Activated effector memory CD4-positive, alpha-beta T cell treated with Interleukin-2 at 50 U/mL for 16 hours (primary cell): ENCODE results near the gene SGIP1.
"Not testable (repeated sequence)": the region's sequence is repeated elsewhere in the genome, so short reads cannot be mapped to it uniquely, and the experiment has no call there.

ENCODE experiments used
- DNase-seq: peaks from one replicate; pipeline ENCODE4 v3.0.0-alpha.2; 2020

The SGIP1 gene

GRCh38 chr1:66559517-66559916 is 25.6 kb downstream of the SGIP1 start:
- DNase-seq = no peak

GRCh38 chr1:66562561-66562960 is 28.6 kb downstream of the SGIP1 start:
- DNase-seq = no peak

- no peak for DNase-seq
These were observed 29.3 kb downstream of the SGIP1 start for GRCh38 chr1:66563094-66563800.

GRCh38 chr1:66563941-66564630 is 30.1 kb downstream of the SGIP1 start:
- DNase-seq = no peak

- DNase-seq = no peak
These were observed 36.2 kb downstream of the SGIP1 start for GRCh38 chr1:66570196-66570595.

GRCh38 chr1:66571789-66572188 is 37.8 kb downstream of the SGIP1 start:
- no peak for DNase-seq

GRCh38 chr1:66575739-66576138 is 41.8 kb downstream of the SGIP1 start:
- no peak for DNase-seq

GRCh38 chr1:66576645-66577044 is 42.7 kb downstream of the SGIP1 start:
- no peak for DNase-seq

GRCh38 chr1:66578841-66579240 is 44.9 kb downstream of the SGIP1 start:
- DNase-seq = no peak

- no peak for DNase-seq
These were observed 46.1 kb downstream of the SGIP1 start for GRCh38 chr1:66580081-66580480.

- no peak for DNase-seq
These were observed 49.1 kb downstream of the SGIP1 start for GRCh38 chr1:66583021-66583420.

- DNase-seq = no peak
These were observed 51.0 kb downstream of the SGIP1 start for GRCh38 chr1:66585002-66585401.

GRCh38 chr1:66589326-66589725 is 55.4 kb downstream of the SGIP1 start:
- DNase-seq = no peak

- not testable (repeated sequence) for DNase-seq
These were observed 58.2 kb downstream of the SGIP1 start for GRCh38 chr1:66592106-66592507.

GRCh38 chr1:66596191-66596590 is 62.2 kb downstream of the SGIP1 start:
- no peak for DNase-seq

GRCh38 chr1:66597500-66597899 is 63.5 kb downstream of the SGIP1 start:
- DNase-seq = no peak

GRCh38 chr1:66598670-66599069 is 64.7 kb downstream of the SGIP1 start:
- DNase-seq = no peak

GRCh38 chr1:66599346-66599745 is 65.4 kb downstream of the SGIP1 start:
- no peak for DNase-seq

GRCh38 chr1:66599899-66600737 is 66.2 kb downstream of the SGIP1 start:
- DNase-seq = no peak

GRCh38 chr1:66605419-66605997 is 71.6 kb downstream of the SGIP1 start:
- DNase-seq = no peak

GRCh38 chr1:66606362-66607065 is 72.6 kb downstream of the SGIP1 start:
- no peak for DNase-seq

GRCh38 chr1:66607458-66607857 is 73.5 kb downstream of the SGIP1 start:
- DNase-seq = no peak

GRCh38 chr1:66613187-66613586 is 79.2 kb downstream of the SGIP1 start:
- DNase-seq = no peak
